ENCODE results near the gene LHX6.

GRCh38 chr9:122228191-122228567 is 578 bp downstream of the LHX6 start:
- TF ChIP-seq MAZ (IDR thresholded peaks at IDR 0.05; ENCODE audit: borderline replicate concordance, low read depth, low read length) = no peak
- TF ChIP-seq CTCF (conservative IDR thresholded peaks at IDR 0.05; ENCODE audit: low read depth, low read length) = no peak
- TF ChIP-seq MXI1 (IDR thresholded peaks at IDR 0.05; ENCODE audit: borderline replicate concordance, low read depth, low read length) = no peak
- TF ChIP-seq USF2 (IDR thresholded peaks at IDR 0.05; ENCODE audit: low read depth, low read length) = no peak
